Measurements from ENCODE around the gene KRT82. TPM values are rescaled to one million over a fixed set of nuclear protein-coding genes. Genes with fewer than 3 reads are reported as not detected.
"Not testable (repeated sequence)": the region's sequence is repeated elsewhere in the genome, so short reads cannot be mapped to it uniquely, and the experiment has no call there.

The KRT82 gene
- total RNA-seq, 1 donor from 2014 or later: not detected

GRCh38 chr12:52414936-52415335, 8.8 kb upstream of the KRT82 start:
- no peak for DNase-seq (ENCODE audit: low read depth, low spot score)
- Mint-ChIP-seq H3K27ac (ENCODE audit: unreplicated experiment) (no peak overlapping the region), H3K27me3 (ENCODE audit: low read depth) (no peaks in the 10 kb centered on the region), H3K4me3 (no peak overlapping the region), H3K36me3 (ENCODE audit: low read depth) (peaks cover 4% of the 10 kb centered on the region), H3K9me3 (peaks cover 3% of the 10 kb centered on the region), H3K4me1 (peaks cover 6% of the 10 kb centered on the region)
- TF ChIP-seq CTCF (conservative IDR thresholded peaks at IDR 0.05): no peak

GRCh38 chr12:52413782-52414345, 7.7 kb upstream of the KRT82 start:
- peaks cover 3% of the 10 kb centered on the region for H3K9me3 Mint-ChIP-seq
- no peaks in the 10 kb centered on the region for H3K27me3 Mint-ChIP-seq (ENCODE audit: low read depth)
- no peak for DNase-seq (ENCODE audit: low read depth, low spot score)

GRCh38 chr12:52413202-52413601, 7.1 kb upstream of the KRT82 start:
- Mint-ChIP-seq H3K9me3 (peaks cover 3% of the 10 kb centered on the region), H3K4me1 (peaks cover 6% of the 10 kb centered on the region), H3K4me3 (no peak overlapping the region), H3K27me3 (ENCODE audit: low read depth) (peaks cover 2% of the 10 kb centered on the region), H3K27ac (ENCODE audit: unreplicated experiment) (no peak overlapping the region), H3K36me3 (ENCODE audit: low read depth) (peaks cover 4% of the 10 kb centered on the region)
- TF ChIP-seq CTCF (conservative IDR thresholded peaks at IDR 0.05): no peak
- DNase-seq (ENCODE audit: low read depth, low spot score): no peak

More at GRCh38 chr12:52413782-52414345, 7.7 kb upstream of the KRT82 start:
- H3K36me3 Mint-ChIP-seq (ENCODE audit: low read depth): peaks cover 4% of the 10 kb centered on the region
- H3K27ac Mint-ChIP-seq (ENCODE audit: unreplicated experiment): no peak overlapping the region
- TF ChIP-seq CTCF (conservative IDR thresholded peaks at IDR 0.05): no peak
- no peak overlapping the region for H3K4me3 Mint-ChIP-seq
- H3K4me1 Mint-ChIP-seq: peaks cover 6% of the 10 kb centered on the region

- Mint-ChIP-seq H3K27me3 (ENCODE audit: low read depth) (peaks cover 2% of the 10 kb centered on the region), H3K4me3 (no peak overlapping the region), H3K4me1 (peaks cover 6% of the 10 kb centered on the region), H3K9me3 (peaks cover 3% of the 10 kb centered on the region), H3K27ac (ENCODE audit: unreplicated experiment) (no peak overlapping the region), H3K36me3 (ENCODE audit: low read depth) (peaks cover 4% of the 10 kb centered on the region)
- DNase-seq (ENCODE audit: low read depth, low spot score): no peak
- no peak for TF ChIP-seq CTCF (conservative IDR thresholded peaks at IDR 0.05)
Measured at GRCh38 chr12:52411815-52412214, 5.7 kb upstream of the KRT82 start.

GRCh38 chr12:52410589-52411248, 4.6 kb upstream of the KRT82 start:
- not testable (repeated sequence) for DNase-seq (ENCODE audit: low read depth, low spot score); H3K27me3 Mint-ChIP-seq (ENCODE audit: low read depth); H3K36me3 Mint-ChIP-seq (ENCODE audit: low read depth); H3K4me3 Mint-ChIP-seq; H3K4me1 Mint-ChIP-seq; H3K27ac Mint-ChIP-seq (ENCODE audit: unreplicated experiment); H3K9me3 Mint-ChIP-seq

GRCh38 chr12:52407918-52408317, 1.8 kb upstream of the KRT82 start:
- Mint-ChIP-seq H3K4me1 (no peaks in the 10 kb centered on the region), H3K27ac (ENCODE audit: unreplicated experiment) (no peak overlapping the region), H3K4me3 (no peak overlapping the region), H3K36me3 (ENCODE audit: low read depth) (peaks cover 4% of the 10 kb centered on the region), H3K27me3 (ENCODE audit: low read depth) (peaks cover 2% of the 10 kb centered on the region), H3K9me3 (peaks cover 3% of the 10 kb centered on the region)
- TF ChIP-seq CTCF (conservative IDR thresholded peaks at IDR 0.05): no peak
- DNase-seq (ENCODE audit: low read depth, low spot score): no peak
